ENCODE results near the gene DYNC2H1. TPM values are rescaled to one million over a fixed set of nuclear protein-coding genes. Genes with fewer than 3 reads are reported as not detected.

DYNC2H1 gene
- total RNA-seq, 2 experiments from 2014 or later, result 3.0 to 3.2 TPM

GRCh38 chr11:103529181-103529684 is 420.0 kb downstream of the DYNC2H1 start:
- no peak for DNase-seq
- Mint-ChIP-seq H3K36me3 (no peaks in the 10 kb centered on the region), H3K27ac (no peak overlapping the region), H3K4me1 (no peaks in the 10 kb centered on the region), H3K27me3 (no peaks in the 10 kb centered on the region), H3K4me3 (no peak overlapping the region), H3K9me3 (no peaks in the 10 kb centered on the region)

Other genes starting within 250 kb of the DYNC2H1 start
- gene MMP12, start 234.4 kb upstream of the DYNC2H1 start, total RNA-seq, result not detected
- not detected for gene MMP13, start 153.7 kb upstream of the DYNC2H1 start, total RNA-seq
- 100 to 1,000 TPM; 107 to 110 TPM for gene DCUN1D5, start 17.3 kb upstream of the DYNC2H1 start, total RNA-seq